ENCODE data around the gene PLEKHH1. TPM values are rescaled to one million over a fixed set of nuclear protein-coding genes. Genes with fewer than 3 reads are reported as not detected.

PLEKHH1 gene
- total RNA-seq, 2 donors from 2014 or later: 59.9 to 61.1 TPM

- Mint-ChIP-seq H3K27me3 (ENCODE audit: insufficient read depth) (no peaks in the 10 kb centered on the region), H3K9me3 (no peaks in the 10 kb centered on the region), H3K27ac (no peak overlapping the region), H3K4me1 (no peaks in the 10 kb centered on the region), H3K4me3 (no peak overlapping the region), H3K36me3 (ENCODE audit: low read depth) (no peaks in the 10 kb centered on the region)
- Histone ChIP-seq H3K4me1 (ENCODE audit: control insufficient read depth, insufficient read depth, low read length) (no peaks in the 10 kb centered on the region), H3K27ac (ENCODE audit: low read depth, low read length) (no peak overlapping the region), H3K36me3 (ENCODE audit: control insufficient read depth, insufficient read depth, low read length) (no peaks in the 10 kb centered on the region), H3K9me3 (ENCODE audit: control insufficient read depth, low read length) (no peaks in the 10 kb centered on the region), H3K27me3 (ENCODE audit: control insufficient read depth, insufficient read depth, low read length, poor library complexity, severe bottlenecking) (no peaks in the 10 kb centered on the region), H3K4me3 (ENCODE audit: low read length) (no peak overlapping the region), H3K9ac (ENCODE audit: extremely low read depth, low read length, poor library complexity, severe bottlenecking) (no peak overlapping the region)
- TF ChIP-seq, protein P1, sequence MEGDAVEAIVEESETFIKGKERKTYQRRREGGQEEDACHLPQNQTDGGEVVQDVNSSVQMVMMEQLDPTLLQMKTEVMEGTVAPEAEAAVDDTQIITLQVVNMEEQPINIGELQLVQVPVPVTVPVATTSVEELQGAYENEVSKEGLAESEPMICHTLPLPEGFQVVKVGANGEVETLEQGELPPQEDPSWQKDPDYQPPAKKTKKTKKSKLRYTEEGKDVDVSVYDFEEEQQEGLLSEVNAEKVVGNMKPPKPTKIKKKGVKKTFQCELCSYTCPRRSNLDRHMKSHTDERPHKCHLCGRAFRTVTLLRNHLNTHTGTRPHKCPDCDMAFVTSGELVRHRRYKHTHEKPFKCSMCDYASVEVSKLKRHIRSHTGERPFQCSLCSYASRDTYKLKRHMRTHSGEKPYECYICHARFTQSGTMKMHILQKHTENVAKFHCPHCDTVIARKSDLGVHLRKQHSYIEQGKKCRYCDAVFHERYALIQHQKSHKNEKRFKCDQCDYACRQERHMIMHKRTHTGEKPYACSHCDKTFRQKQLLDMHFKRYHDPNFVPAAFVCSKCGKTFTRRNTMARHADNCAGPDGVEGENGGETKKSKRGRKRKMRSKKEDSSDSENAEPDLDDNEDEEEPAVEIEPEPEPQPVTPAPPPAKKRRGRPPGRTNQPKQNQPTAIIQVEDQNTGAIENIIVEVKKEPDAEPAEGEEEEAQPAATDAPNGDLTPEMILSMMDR (conservative IDR thresholded peaks at IDR 0.05): no peak
- no peak for DNase-seq
- 92 to 93% methylated on average over 2 to 3 of the region's 3 CpGs for WGBS, 2 experiments (ENCODE audit: insufficient coverage in 1 of 2, insufficient read length in 1 of 2)
Observed at GRCh38 chr14:67638642-67639041, 105.6 kb downstream of the PLEKHH1 start.

Other genes with a start within 250 kb of the PLEKHH1 start
- 100 to 1,000 TPM in 1 of 2 donors, 10 to 100 TPM in 1; 82.2 to 108 TPM for gene ATP6V1D, start 173.5 kb upstream of the PLEKHH1 start, total RNA-seq
- 100 to 1,000 TPM; 114 to 136 TPM for gene EIF2S1, start 173.0 kb upstream of the PLEKHH1 start, total RNA-seq
- 1 to 10 TPM; 1.6 to 2.0 TPM for gene PLEK2, start 121.1 kb upstream of the PLEKHH1 start, total RNA-seq
- 1 to 10 TPM; 1.1 to 1.5 TPM for gene TMEM229B, start 44.6 kb upstream of the PLEKHH1 start, total RNA-seq
- 1 to 10 TPM; 4.5 to 7.5 TPM for gene PIGH, start 67.0 kb downstream of the PLEKHH1 start, total RNA-seq
- gene ARG2, start 86.6 kb downstream of the PLEKHH1 start, total RNA-seq: 10 to 100 TPM; 19.4 to 25.4 TPM
- 100 to 1,000 TPM; 118 to 120 TPM for gene VTI1B, start 141.3 kb downstream of the PLEKHH1 start, total RNA-seq
- 10 to 100 TPM; 73.5 to 75.0 TPM for gene RDH11, start 162.5 kb downstream of the PLEKHH1 start, total RNA-seq
- under 1 TPM; 0.13 to 0.18 TPM for gene RDH12, start 168.6 kb downstream of the PLEKHH1 start, total RNA-seq